ENCODE data around the gene NCK1. TPM values are rescaled to one million over a fixed set of nuclear protein-coding genes. Genes with fewer than 3 reads are reported as not detected.

Gene NCK1
- total and polyA plus RNA-seq, 10 donors: 12.5 to 54.7 (median 46.0) TPM

DNA sequence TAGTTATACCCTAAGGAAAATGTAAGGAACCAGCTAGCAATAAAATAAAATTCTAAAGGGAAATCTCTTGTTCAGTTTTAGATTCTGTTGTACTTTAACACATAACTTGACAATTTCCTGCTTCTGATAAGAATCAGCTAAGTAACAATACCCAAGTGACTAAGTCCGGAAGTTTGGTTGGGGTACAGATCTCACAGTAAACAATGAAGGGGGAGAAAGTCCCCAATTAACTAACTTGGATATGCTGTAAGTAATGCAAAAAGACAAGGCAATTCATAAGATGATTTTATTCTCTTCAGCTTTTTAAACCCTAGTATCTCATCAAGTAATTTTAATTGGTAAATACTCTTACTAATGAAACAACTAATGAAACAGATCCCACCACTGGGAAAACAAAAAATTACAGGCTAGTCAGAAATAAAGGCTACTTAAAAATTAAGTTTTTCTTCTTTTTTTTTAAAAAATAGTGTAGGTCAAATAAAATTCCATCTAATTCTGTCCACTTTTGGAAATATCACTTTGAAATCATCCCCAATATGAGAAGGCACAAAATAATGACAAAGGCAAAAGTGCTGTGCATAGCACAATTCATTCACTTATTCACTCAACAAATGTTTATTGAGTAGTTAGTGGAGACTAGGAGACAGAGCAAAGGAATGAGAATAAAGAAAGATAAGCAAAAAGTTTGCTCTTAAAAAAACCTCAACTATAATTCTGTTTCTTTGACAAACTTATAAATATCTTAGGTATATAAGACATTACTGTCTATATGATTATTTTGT, 58.0 kb downstream of the NCK1 start:
- Histone ChIP-seq H3K27ac (peak overlapping the region; percentile 1 to 82 (median 61)), H3K27me3 (replicated peaks in 1 of 7) (no peaks in the 10 kb centered on the region), H3K9me3 (peaks cover 0 to 5% (median 0%) of the 10 kb centered on the region in 8 donors), H3K4me1 (peaks cover 18 to 94% (median 45%) of the 10 kb centered on the region in 6 donors), H3K4me3 (peak overlapping the region in 1 of 8 donors; percentile 0), H3K36me3 (no peaks in the 10 kb centered on the region)
- TF ChIP-seq POLR2AphosphoS5 (IDR thresholded peaks at IDR 0.05) (no peak), CTCF (IDR thresholded peaks at IDR 0.05 in 8 of 11, conservative IDR thresholded peaks at IDR 0.05 in 3 of 11) (no peak), POLR2A (IDR thresholded peaks at IDR 0.05) (no peak)
- intact Hi-C loops (cut with DNase I; ENCODE audit: low total_unique reads): loop anchor here (10.0 kb wide), 1 partner anchor 55 kb away; no protein-coding TSS in a partner anchor
- WGBS, 5 donors: 14 to 33% (median 20%) methylated on average over 1 of the region's 1 CpG
- DNase-seq: no peak

DNA sequence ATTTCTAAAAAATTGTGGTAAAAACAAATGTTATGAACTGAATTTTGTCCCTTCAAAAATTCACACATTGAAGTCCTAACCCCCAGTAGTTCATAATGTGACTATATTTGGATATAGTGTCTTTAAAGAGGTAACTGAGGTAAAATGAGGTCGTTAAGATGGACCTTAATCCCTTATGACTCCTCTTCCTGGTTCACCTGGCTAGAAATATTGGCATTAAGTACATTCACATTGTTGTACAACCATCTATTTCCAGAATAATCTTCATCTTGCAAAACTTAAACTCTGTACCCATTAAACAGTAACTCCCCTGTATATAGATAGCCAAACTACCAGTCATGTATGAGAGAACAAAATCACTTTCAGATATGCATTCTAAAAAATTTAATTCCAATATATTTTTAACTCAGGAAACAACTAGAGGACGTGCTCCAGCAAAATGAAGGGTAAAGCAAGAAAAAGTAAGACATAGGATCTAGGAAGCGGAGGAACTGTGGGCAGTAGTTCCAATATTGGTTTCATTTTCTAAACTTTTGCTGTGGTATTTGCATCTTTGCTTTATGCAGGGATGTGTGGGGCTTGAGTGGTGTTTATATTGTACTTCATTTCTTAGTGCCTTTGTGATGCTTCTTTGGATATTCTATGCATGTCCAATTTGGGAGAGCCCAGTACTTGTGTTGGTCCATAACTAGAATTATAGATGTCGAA, 59.0 kb downstream of the NCK1 start:
- peak overlapping the region in 7 of 8 donors; percentile 20 to 82 (median 70) for H3K27ac ChIP-seq
- TF ChIP-seq POLR2AphosphoS5 (IDR thresholded peaks at IDR 0.05): no peak
- no peak for TF ChIP-seq CTCF (IDR thresholded peaks at IDR 0.05 in 8 of 11, conservative IDR thresholded peaks at IDR 0.05 in 3 of 11)
- no peak for TF ChIP-seq POLR2A (IDR thresholded peaks at IDR 0.05)
- no peak for DNase-seq

DNA sequence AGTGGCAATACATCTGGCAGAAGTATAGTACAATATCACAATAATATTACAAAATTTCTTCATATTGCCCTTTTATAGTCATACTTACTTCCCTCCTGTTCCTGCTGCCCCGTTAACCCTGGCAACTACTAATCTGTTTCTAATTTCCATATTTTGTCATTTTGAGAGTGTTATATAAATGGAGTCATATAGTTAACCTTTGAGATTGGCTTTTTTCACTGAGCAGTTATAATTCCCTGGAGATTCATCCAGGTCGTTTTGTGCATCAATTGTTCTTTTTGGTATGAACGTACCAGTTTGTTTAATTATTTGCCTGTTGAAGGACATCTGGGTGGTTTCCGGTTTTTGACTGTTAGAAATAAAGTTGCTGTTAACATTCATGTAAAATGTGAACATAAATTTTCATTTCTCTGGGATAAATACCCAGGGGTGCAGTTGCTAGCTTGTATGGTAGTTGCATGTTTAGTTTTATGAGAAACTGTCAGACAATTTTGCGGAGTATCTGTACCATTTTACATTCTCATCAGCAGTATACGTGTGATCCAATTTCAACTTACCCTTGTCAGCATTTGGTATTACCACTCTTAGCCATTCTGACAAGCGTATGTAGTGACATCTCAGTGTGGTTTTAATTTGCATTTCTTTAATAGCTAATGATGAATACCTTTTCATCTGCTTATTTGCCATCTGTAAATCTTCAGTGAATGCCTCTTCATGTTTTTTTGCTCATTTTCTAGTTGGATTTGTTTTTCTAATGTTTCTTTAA, 63.6 kb downstream of the NCK1 start:
- TF ChIP-seq POLR2A (IDR thresholded peaks at IDR 0.05) (no peak), POLR2AphosphoS5 (IDR thresholded peaks at IDR 0.05) (no peak), CTCF (IDR thresholded peaks at IDR 0.05 in 8 of 11, conservative IDR thresholded peaks at IDR 0.05 in 3 of 11) (no peak)
- intact Hi-C loops (cut with DNase I; ENCODE audit: low total_unique reads): no loop called here
- Histone ChIP-seq H3K27ac (peak overlapping the region; percentile 3 to 53 (median 40)), H3K36me3 (peaks cover 0 to 19% (median 4%) of the 10 kb centered on the region in 6 donors), H3K4me3 (peak overlapping the region in 1 of 8 donors; percentile 8), H3K27me3 (replicated peaks in 1 of 7) (no peaks in the 10 kb centered on the region), H3K9me3 (peaks cover 0 to 5% (median 0%) of the 10 kb centered on the region in 8 donors), H3K4me1 (peaks cover 16 to 81% (median 42%) of the 10 kb centered on the region in 6 donors)
- WGBS, 5 donors: 58 to 69% (median 59%) methylated on average over 7 of the region's 7 CpGs
- no peak for DNase-seq

More for the DNA sequence above, 59.0 kb downstream of the NCK1 start:
- H3K4me1 ChIP-seq: peaks cover 23 to 97% (median 54%) of the 10 kb centered on the region in 6 donors
- 78 to 85% (median 80%) methylated on average over 4 of the region's 4 CpGs for WGBS, 5 donors
- no peaks in the 10 kb centered on the region for H3K36me3 ChIP-seq
- H3K27me3 ChIP-seq (replicated peaks in 1 of 7): no peaks in the 10 kb centered on the region
- intact Hi-C loops (cut with DNase I; ENCODE audit: low total_unique reads): no loop called here
- peaks cover 0 to 5% (median 0%) of the 10 kb centered on the region in 8 donors for H3K9me3 ChIP-seq
- H3K4me3 ChIP-seq: peak overlapping the region in 1 of 8 donors; percentile 42

Data from spleen (tissue), 11 donors.